ENCODE results near the gene SCUBE3. TPM values are rescaled to one million over a fixed set of nuclear protein-coding genes. Genes with fewer than 3 reads are reported as not detected.

Gene SCUBE3
- total and polyA plus RNA-seq, 9 of the 15 experiments (the other 6 are each of a cell fraction or from before 2014, with no cell fraction given): 0.01 to 0.11 TPM; not detected in 7

GRCh38 chr6:35259194-35259947, 45.6 kb downstream of the SCUBE3 start, which contains the start of gene ZNF76:
Gene ZNF76, plus strand, starts transcription at chr6:35259735. Its CDS starts 21,417 bp downstream, at chr6:35281152.
- FAIRE-seq (peak; percentile 92), ATAC-seq (peak; percentile 92), DNase-seq (ENCODE audit: extremely low read depth in 1 of 4, low spot score in 3 of 4) (peak; percentile 99 to 100 (median 99))
- ChIA-PET POLR2A (interaction anchor here (0.5 to 2.6 kb wide), 26 partner anchors 9 to 1961 kb away, joined by 3 to 34 read pairs (median 4); partner anchors contain the start of genes RPL10A and TEAD3), CTCF (ENCODE audit: low intra/inter-chr PET ratio) (no interaction called here)
- Histone ChIP-seq H2AFZ (ENCODE audit: low read depth, low read length) (peak within 1 kb of the TSS; percentile 97), H4K20me1 (replicated peaks; ENCODE audit: control insufficient read depth, insufficient read depth, low read length) (no peaks in the 10 kb centered on the region), H3K4me2 (ENCODE audit: insufficient read depth, low read length) (peak within 1 kb of the TSS; percentile 98), H3K27me3 (ENCODE audit: control insufficient read depth in 2 of 2, insufficient read depth in 2 of 2, low read length in 2 of 2) (no peaks in the 10 kb centered on the region), H3K27ac (ENCODE audit: extremely low read depth, low read depth, low read length) (peak within 1 kb of the TSS; percentile 95), H3K9ac (ENCODE audit: insufficient read depth in 1 of 2, low read depth in 2 of 2, low read length in 2 of 2) (peak within 1 kb of the TSS; percentile 83 to 96), H3K79me2 (ENCODE audit: control insufficient read depth, insufficient read depth, low read length) (peaks cover 34% of the 10 kb centered on the region), H3K9me3 (replicated peaks; ENCODE audit: control insufficient read depth, insufficient read depth, low read depth, low read length) (no peaks in the 10 kb centered on the region), H3K36me3 (ENCODE audit: control insufficient read depth, insufficient read depth, low read length) (no peaks in the 10 kb centered on the region), H3K4me1 (replicated peaks in 1 of 2; ENCODE audit: control insufficient read depth in 2 of 2, insufficient read depth in 2 of 2, low read length in 2 of 2) (peaks cover 18 to 46% of the 10 kb centered on the region in 2 experiments), H3K9me1 (ENCODE audit: control insufficient read depth, insufficient read depth, low read length) (no peaks in the 10 kb centered on the region), H3K4me3 (peak within 1 kb of the TSS; percentile 79)
- in situ Hi-C loops (cut with MboI) (no loop called here), intact Hi-C loops (cut with micrococcal nuclease) (no loop called here)
- under 1% methylated on average over 62 of the region's 82 CpGs for WGBS (ENCODE audit: insufficient coverage, low coverage, missing lambda C conversion rate)
- no TSS peak for BruUV-seq (replicated peaks)
- TF ChIP-seq DNMT1 (IDR thresholded peaks at IDR 0.05) (no peak), FUS (optimal IDR thresholded peaks at IDR 0.05; ENCODE audit: low read depth, low read length) (peak; percentile 58), PPARD (CRISPR knock-in tag; IDR thresholded peaks at IDR 0.05) (no peak), NFIC (IDR thresholded peaks at IDR 0.05) (peak; percentile 97), KDM4B (IDR thresholded peaks at IDR 0.05; ENCODE audit: borderline replicate concordance in 2 of 2, low read depth in 1 of 2) (peak in 1 of 2 experiments; percentile 83; a peak in 1 of 4 replicates), ZBTB5 (IDR thresholded peaks at IDR 0.05) (peak; percentile 95), CXXC5 (CRISPR knock-in tag; IDR thresholded peaks at IDR 0.05) (peak; percentile 99), HEY1 (CRISPR knock-in tag; IDR thresholded peaks at IDR 0.05; ENCODE audit: borderline replicate concordance) (no peak), TOE1 (IDR thresholded peaks at IDR 0.05; ENCODE audit: borderline replicate concordance) (peak; percentile 66; the same call in 1 of the 2 replicates), TOE1 (CRISPR knock-in tag; IDR thresholded peaks at IDR 0.05; ENCODE audit: borderline replicate concordance, low read depth) (no peak; the same call in 1 of the 2 replicates), ZNF318 (IDR thresholded peaks at IDR 0.05; ENCODE audit: borderline replicate concordance in 1 of 2, low read depth in 1 of 2) (no peak)
